ENCODE measurements around the gene AP4M1.

DNA sequence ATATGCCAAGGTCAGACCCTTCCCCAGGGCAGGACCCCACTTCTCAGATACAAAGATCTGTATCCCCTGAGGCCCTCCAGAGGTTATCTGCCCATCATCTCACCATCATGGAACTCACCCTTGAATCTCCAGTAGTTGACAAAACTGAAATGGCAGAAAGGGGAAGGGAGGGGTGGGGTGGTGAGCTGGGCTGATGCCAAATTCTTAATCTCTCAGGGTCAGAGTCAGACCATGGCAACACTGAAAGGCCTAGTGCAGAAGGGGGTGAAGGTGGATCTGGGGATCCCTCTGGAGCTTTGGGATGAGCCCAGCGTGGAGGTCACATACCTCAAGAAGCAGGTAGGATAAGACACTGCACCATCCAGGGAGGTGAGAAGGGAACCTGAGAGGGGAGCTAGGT lies 21.1 kb downstream of the AP4M1 start:
- no peak for TF ChIP-seq GATA2 (IDR thresholded peaks at IDR 0.05; ENCODE audit: low read depth, low read length)
- no peak for TF ChIP-seq GATA3 (IDR thresholded peaks at IDR 0.05; ENCODE audit: low read depth, low read length)
